ENCODE data around the gene FAM107B.

Gene FAM107B

DNA sequence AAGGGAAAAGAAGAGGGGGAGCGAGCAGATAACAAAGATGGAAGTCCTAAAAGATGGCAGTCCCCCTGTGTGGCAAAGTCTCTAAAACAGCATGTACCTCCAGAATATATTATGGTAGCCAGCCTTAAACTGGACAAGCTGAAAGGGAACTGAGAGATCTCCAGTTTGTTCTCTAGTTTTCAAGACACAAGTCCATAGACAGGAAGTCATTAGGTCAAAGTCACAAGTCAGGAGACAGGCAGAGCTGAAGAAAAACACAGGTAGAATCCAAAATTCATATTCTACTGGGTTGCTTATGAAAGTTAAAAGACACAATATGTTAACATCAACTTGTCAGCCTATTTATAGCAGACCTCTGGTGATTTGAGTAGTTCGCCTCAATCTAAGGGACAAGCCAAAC lies 38.7 kb downstream of the FAM107B start:
- TF ChIP-seq FOXP2 (optimal IDR thresholded peaks at IDR 0.05; ENCODE audit: borderline replicate concordance, extremely low read depth, extremely low read length, insufficient read depth) (no peak), TAF1 (IDR thresholded peaks at IDR 0.05; ENCODE audit: borderline replicate concordance, insufficient read depth, low read length) (no peak), POLR2AphosphoS5 (IDR thresholded peaks at IDR 0.05; ENCODE audit: low read depth, low read length) (no peak), SIN3A (IDR thresholded peaks at IDR 0.05; ENCODE audit: borderline replicate concordance, insufficient read depth, low read length) (no peak)
- TF ChIP-seq, protein P1, sequence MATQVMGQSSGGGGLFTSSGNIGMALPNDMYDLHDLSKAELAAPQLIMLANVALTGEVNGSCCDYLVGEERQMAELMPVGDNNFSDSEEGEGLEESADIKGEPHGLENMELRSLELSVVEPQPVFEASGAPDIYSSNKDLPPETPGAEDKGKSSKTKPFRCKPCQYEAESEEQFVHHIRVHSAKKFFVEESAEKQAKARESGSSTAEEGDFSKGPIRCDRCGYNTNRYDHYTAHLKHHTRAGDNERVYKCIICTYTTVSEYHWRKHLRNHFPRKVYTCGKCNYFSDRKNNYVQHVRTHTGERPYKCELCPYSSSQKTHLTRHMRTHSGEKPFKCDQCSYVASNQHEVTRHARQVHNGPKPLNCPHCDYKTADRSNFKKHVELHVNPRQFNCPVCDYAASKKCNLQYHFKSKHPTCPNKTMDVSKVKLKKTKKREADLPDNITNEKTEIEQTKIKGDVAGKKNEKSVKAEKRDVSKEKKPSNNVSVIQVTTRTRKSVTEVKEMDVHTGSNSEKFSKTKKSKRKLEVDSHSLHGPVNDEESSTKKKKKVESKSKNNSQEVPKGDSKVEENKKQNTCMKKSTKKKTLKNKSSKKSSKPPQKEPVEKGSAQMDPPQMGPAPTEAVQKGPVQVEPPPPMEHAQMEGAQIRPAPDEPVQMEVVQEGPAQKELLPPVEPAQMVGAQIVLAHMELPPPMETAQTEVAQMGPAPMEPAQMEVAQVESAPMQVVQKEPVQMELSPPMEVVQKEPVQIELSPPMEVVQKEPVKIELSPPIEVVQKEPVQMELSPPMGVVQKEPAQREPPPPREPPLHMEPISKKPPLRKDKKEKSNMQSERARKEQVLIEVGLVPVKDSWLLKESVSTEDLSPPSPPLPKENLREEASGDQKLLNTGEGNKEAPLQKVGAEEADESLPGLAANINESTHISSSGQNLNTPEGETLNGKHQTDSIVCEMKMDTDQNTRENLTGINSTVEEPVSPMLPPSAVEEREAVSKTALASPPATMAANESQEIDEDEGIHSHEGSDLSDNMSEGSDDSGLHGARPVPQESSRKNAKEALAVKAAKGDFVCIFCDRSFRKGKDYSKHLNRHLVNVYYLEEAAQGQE (IDR thresholded peaks at IDR 0.05; ENCODE audit: insufficient read depth in 1 of 2, low read depth in 2 of 2, low read length in 2 of 2) = no peak

DNA sequence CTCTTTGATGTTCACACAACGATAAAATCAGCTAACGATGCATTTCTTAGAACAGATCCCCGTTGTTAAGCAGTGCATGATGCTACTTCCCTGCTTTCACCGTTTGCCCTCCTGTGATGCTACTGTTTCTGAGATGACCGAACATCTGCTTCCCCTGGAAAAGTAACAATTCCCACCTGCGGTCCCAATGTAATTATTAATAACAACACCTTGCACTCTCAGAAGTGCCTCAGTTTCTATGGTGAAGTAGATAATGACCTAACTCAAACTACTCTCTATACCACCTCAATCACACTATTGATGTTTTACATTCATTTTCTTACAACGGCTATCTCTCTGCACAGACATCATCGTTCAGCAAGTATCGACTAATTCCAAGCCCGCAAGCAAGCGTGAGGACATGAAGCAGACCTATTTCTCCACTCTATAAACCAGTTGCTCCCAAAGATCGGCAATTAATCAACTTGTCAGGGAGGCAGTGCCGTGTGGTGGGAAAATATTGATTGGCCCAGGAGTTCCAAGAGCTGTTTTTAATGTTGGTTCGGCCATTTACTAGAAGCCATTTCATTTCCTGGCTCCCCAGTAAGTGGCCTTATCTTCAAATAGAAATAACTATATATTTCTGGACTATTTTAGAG lies 42.7 kb downstream of the FAM107B start:
- no peak for TF ChIP-seq FOXP2 (optimal IDR thresholded peaks at IDR 0.05; ENCODE audit: borderline replicate concordance, extremely low read depth, extremely low read length, insufficient read depth)
- TF ChIP-seq, protein P1 (IDR thresholded peaks at IDR 0.05; ENCODE audit: insufficient read depth in 1 of 2, low read depth in 2 of 2, low read length in 2 of 2) = no peak
- no peak for TF ChIP-seq SIN3A (IDR thresholded peaks at IDR 0.05; ENCODE audit: borderline replicate concordance, insufficient read depth, low read length)
- no peak for TF ChIP-seq TAF1 (IDR thresholded peaks at IDR 0.05; ENCODE audit: borderline replicate concordance, insufficient read depth, low read length)
- no peak for TF ChIP-seq POLR2AphosphoS5 (IDR thresholded peaks at IDR 0.05; ENCODE audit: low read depth, low read length)

DNA sequence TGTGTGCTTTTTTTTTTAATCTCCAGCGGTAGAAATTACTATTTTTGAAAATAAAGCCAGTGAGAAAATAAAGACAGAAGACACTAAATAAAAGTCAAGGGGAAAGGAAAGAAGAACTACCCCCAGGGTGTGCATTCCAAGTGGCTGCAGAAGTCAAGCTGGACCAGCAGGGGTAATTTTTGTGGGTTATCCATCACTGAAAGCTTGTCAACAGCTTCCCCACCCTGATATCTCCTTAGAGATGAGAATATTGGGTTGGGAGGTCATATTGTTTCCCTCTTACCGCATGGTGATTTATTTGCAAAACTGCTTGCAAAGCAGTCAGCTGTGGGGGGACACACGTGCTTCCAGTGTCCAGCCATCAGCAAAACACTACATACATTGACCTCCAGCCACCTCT lies 46.4 kb downstream of the FAM107B start:
- TF ChIP-seq, protein P1 (IDR thresholded peaks at IDR 0.05; ENCODE audit: insufficient read depth in 1 of 2, low read depth in 2 of 2, low read length in 2 of 2) = no peak
- TF ChIP-seq FOXP2 (optimal IDR thresholded peaks at IDR 0.05; ENCODE audit: borderline replicate concordance, extremely low read depth, extremely low read length, insufficient read depth) (no peak), SIN3A (IDR thresholded peaks at IDR 0.05; ENCODE audit: borderline replicate concordance, insufficient read depth, low read length) (no peak), TAF1 (IDR thresholded peaks at IDR 0.05; ENCODE audit: borderline replicate concordance, insufficient read depth, low read length) (no peak), POLR2AphosphoS5 (IDR thresholded peaks at IDR 0.05; ENCODE audit: low read depth, low read length) (no peak)

DNA sequence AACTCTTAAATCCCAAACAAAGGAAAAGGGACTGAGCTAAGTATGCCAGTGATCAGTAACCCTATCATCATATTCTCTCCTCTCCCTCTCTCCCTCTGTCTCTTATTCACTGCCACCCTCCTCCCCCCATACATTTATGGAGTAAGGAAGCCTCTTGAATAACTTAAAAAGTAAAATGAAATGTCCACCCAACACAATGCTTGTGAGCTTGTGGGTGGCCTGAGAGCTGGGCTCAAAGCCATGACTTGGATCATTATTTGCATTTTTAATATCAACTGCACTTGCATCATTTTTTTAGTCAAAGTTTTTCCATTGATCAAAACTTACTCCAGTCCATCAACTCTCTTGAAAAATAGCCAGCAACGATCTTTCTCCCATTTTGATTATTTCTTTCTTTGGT lies 46.8 kb downstream of the FAM107B start:
- TF ChIP-seq SIN3A (IDR thresholded peaks at IDR 0.05; ENCODE audit: borderline replicate concordance, insufficient read depth, low read length) = no peak
- TF ChIP-seq FOXP2 (optimal IDR thresholded peaks at IDR 0.05; ENCODE audit: borderline replicate concordance, extremely low read depth, extremely low read length, insufficient read depth) = no peak
- TF ChIP-seq TAF1 (IDR thresholded peaks at IDR 0.05; ENCODE audit: borderline replicate concordance, insufficient read depth, low read length) = no peak
- TF ChIP-seq, protein P1 (IDR thresholded peaks at IDR 0.05; ENCODE audit: insufficient read depth in 1 of 2, low read depth in 2 of 2, low read length in 2 of 2) = no peak
- no peak for TF ChIP-seq POLR2AphosphoS5 (IDR thresholded peaks at IDR 0.05; ENCODE audit: low read depth, low read length)

Data from PFSK-1 (cell line).